ENCODE data around the gene KRT3. TPM values are rescaled to one million over a fixed set of nuclear protein-coding genes. Genes with fewer than 3 reads are reported as not detected.

Gene KRT3
- total RNA-seq, 1 donor from 2014 or later: 0.09 TPM

GRCh38 chr12:52769354-52769753 is 26.6 kb downstream of the KRT3 start:
- H3K27me3 Mint-ChIP-seq (ENCODE audit: low read depth, unreplicated experiment): peaks cover 46% of the 10 kb centered on the region

GRCh38 chr12:52768479-52769200 is 27.3 kb downstream of the KRT3 start:
- peaks cover 11% of the 10 kb centered on the region for H3K9me3 Mint-ChIP-seq (ENCODE audit: unreplicated experiment)
- H3K4me1 Mint-ChIP-seq (ENCODE audit: low read depth, unreplicated experiment): no peaks in the 10 kb centered on the region
- no peak overlapping the region for H3K4me3 Mint-ChIP-seq (ENCODE audit: unreplicated experiment)
- no peak for DNase-seq (ENCODE audit: low read depth)
- H3K4me1 ChIP-seq (ENCODE audit: insufficient read depth, low read length): no peaks in the 10 kb centered on the region
- H3K9ac ChIP-seq (ENCODE audit: low read length): no peak overlapping the region
- H3K27me3 ChIP-seq (ENCODE audit: insufficient read depth, low read length): peaks cover 23% of the 10 kb centered on the region
- no peaks in the 10 kb centered on the region for H3K79me2 ChIP-seq (ENCODE audit: insufficient read depth, low read length)
- H3K27me3 Mint-ChIP-seq (ENCODE audit: low read depth, unreplicated experiment): peaks cover 53% of the 10 kb centered on the region
- H3K27ac ChIP-seq (ENCODE audit: low read depth, low read length): no peak overlapping the region
- H3K9me3 ChIP-seq (ENCODE audit: insufficient read depth, low read depth, low read length): no peaks in the 10 kb centered on the region
- H4K20me1 ChIP-seq (ENCODE audit: insufficient read depth, low read length): no peaks in the 10 kb centered on the region
- H3K36me3 ChIP-seq (ENCODE audit: insufficient read depth, low read length): no peaks in the 10 kb centered on the region
- H2AFZ ChIP-seq (ENCODE audit: low read depth, low read length): no peak overlapping the region
- TF ChIP-seq CTCF (IDR thresholded peaks at IDR 0.05; ENCODE audit: insufficient read depth, low read depth, low read length) (no peak), EZH2 (IDR thresholded peaks at IDR 0.05; ENCODE audit: insufficient read depth, low read length) (no peak)
- H3K36me3 Mint-ChIP-seq (ENCODE audit: low read depth, unreplicated experiment): no peaks in the 10 kb centered on the region
- no peak overlapping the region for H3K4me3 ChIP-seq (ENCODE audit: insufficient read depth, low read depth, low read length)
- no peak overlapping the region for H3K27ac Mint-ChIP-seq (ENCODE audit: unreplicated experiment)
- FAIRE-seq: no peak
- H3K4me2 ChIP-seq (ENCODE audit: low read length): no peak overlapping the region

More at GRCh38 chr12:52769354-52769753, 26.6 kb downstream of the KRT3 start:
- Mint-ChIP-seq H3K4me3 (ENCODE audit: unreplicated experiment) (no peak overlapping the region), H3K4me1 (ENCODE audit: low read depth, unreplicated experiment) (no peaks in the 10 kb centered on the region), H3K36me3 (ENCODE audit: low read depth, unreplicated experiment) (no peaks in the 10 kb centered on the region), H3K9me3 (ENCODE audit: unreplicated experiment) (peaks cover 11% of the 10 kb centered on the region), H3K27ac (ENCODE audit: unreplicated experiment) (no peak overlapping the region)
- Histone ChIP-seq H3K4me2 (ENCODE audit: low read length) (no peak overlapping the region), H4K20me1 (ENCODE audit: insufficient read depth, low read length) (no peaks in the 10 kb centered on the region), H3K9me3 (ENCODE audit: insufficient read depth, low read depth, low read length) (no peaks in the 10 kb centered on the region), H3K4me3 (ENCODE audit: insufficient read depth, low read depth, low read length) (no peak overlapping the region), H3K79me2 (ENCODE audit: insufficient read depth, low read length) (no peaks in the 10 kb centered on the region), H3K9ac (ENCODE audit: low read length) (no peak overlapping the region), H3K27me3 (ENCODE audit: insufficient read depth, low read length) (peaks cover 20% of the 10 kb centered on the region), H2AFZ (ENCODE audit: low read depth, low read length) (no peak overlapping the region), H3K27ac (ENCODE audit: low read depth, low read length) (no peak overlapping the region), H3K4me1 (ENCODE audit: insufficient read depth, low read length) (no peaks in the 10 kb centered on the region), H3K36me3 (ENCODE audit: insufficient read depth, low read length) (no peaks in the 10 kb centered on the region)
- DNase-seq (ENCODE audit: low read depth) (no peak), FAIRE-seq (no peak)
- no peak for TF ChIP-seq EZH2 (IDR thresholded peaks at IDR 0.05; ENCODE audit: insufficient read depth, low read length)
- TF ChIP-seq CTCF (IDR thresholded peaks at IDR 0.05; ENCODE audit: insufficient read depth, low read depth, low read length): no peak

GRCh38 chr12:52767427-52767826 is 28.5 kb downstream of the KRT3 start:
- H3K36me3 ChIP-seq (ENCODE audit: insufficient read depth, low read length): no peaks in the 10 kb centered on the region

More at GRCh38 chr12:52767427-52767826, 28.5 kb downstream of the KRT3 start:
- no peak overlapping the region for H2AFZ ChIP-seq (ENCODE audit: low read depth, low read length)
- Mint-ChIP-seq H3K36me3 (ENCODE audit: low read depth, unreplicated experiment) (no peaks in the 10 kb centered on the region), H3K4me1 (ENCODE audit: low read depth, unreplicated experiment) (no peaks in the 10 kb centered on the region), H3K9me3 (ENCODE audit: unreplicated experiment) (peaks cover 11% of the 10 kb centered on the region), H3K27ac (ENCODE audit: unreplicated experiment) (no peak overlapping the region), H3K4me3 (ENCODE audit: unreplicated experiment) (no peak overlapping the region), H3K27me3 (ENCODE audit: low read depth, unreplicated experiment) (peaks cover 56% of the 10 kb centered on the region)
- no peak for DNase-seq (ENCODE audit: low read depth)
- no peak overlapping the region for H3K4me2 ChIP-seq (ENCODE audit: low read length)
- H3K27me3 ChIP-seq (ENCODE audit: insufficient read depth, low read length): peaks cover 18% of the 10 kb centered on the region
- no peak overlapping the region for H3K4me3 ChIP-seq (ENCODE audit: insufficient read depth, low read depth, low read length)
- no peaks in the 10 kb centered on the region for H3K9me3 ChIP-seq (ENCODE audit: insufficient read depth, low read depth, low read length)
- H3K79me2 ChIP-seq (ENCODE audit: insufficient read depth, low read length): no peaks in the 10 kb centered on the region
- no peaks in the 10 kb centered on the region for H3K4me1 ChIP-seq (ENCODE audit: insufficient read depth, low read length)
- no peaks in the 10 kb centered on the region for H4K20me1 ChIP-seq (ENCODE audit: insufficient read depth, low read length)
- FAIRE-seq: no peak
- no peak overlapping the region for H3K27ac ChIP-seq (ENCODE audit: low read depth, low read length)
- TF ChIP-seq CTCF (IDR thresholded peaks at IDR 0.05; ENCODE audit: insufficient read depth, low read depth, low read length) (no peak), EZH2 (IDR thresholded peaks at IDR 0.05; ENCODE audit: insufficient read depth, low read length) (no peak)
- no peak overlapping the region for H3K9ac ChIP-seq (ENCODE audit: low read length)

Measured in astrocyte (in vitro differentiated cells and primary cell).